AG04450 (cell line): ENCODE data around the gene FMO2. TPM values are rescaled to one million over a fixed set of nuclear protein-coding genes. Genes with fewer than 3 reads are reported as not detected.
A peak's percentile ranks its signal among the peaks of the same experiment; 100 is the strongest.

ENCODE experiments used
- CTCF ChIA-PET: fragments of 300-600, 350-600 bp; formaldehyde crosslinking; extraction: SDS; loops from one replicate; lab custom pipeline; 2022; ENCODE audit warnings: antibody characterized with exemption, inconsistent platforms; lab: Charles Lee
- POLR2A ChIA-PET: fragments of 350-600 bp; formaldehyde crosslinking; extraction: SDS; loops from one replicate; lab custom pipeline; 2021; ENCODE audit warnings: antibody characterized with exemption, inconsistent platforms; lab: Yijun Ruan, JAX
- DNase-seq: peaks from one replicate; pipeline ENCODE4 v3.0.0-alpha.2; 2011; ENCODE audit warnings: low read depth, low spot score
- H3K27ac ChIP-seq: one replicate; pipeline ENCODE4 v1.5.1; 2012; ENCODE audit warnings: low read depth, low read length, control low read depth
- H3K27me3 ChIP-seq: one replicate; pipeline ENCODE4 v1.6.0; 2012; ENCODE audit warnings: low read length; ENCODE audit not compliant: control insufficient read depth, insufficient read depth
- H3K4me3 ChIP-seq: 2 replicates; pipeline ENCODE4 v1.5.1; 2011; ENCODE audit warnings: mild to moderate bottlenecking, low read depth, low read length, control low read depth
- H3K9me3 ChIP-seq: 2 replicates; pipeline ENCODE4 v1.5.1; 2012; ENCODE audit warnings: low read length; ENCODE audit not compliant: control insufficient read depth, insufficient read depth
- polyA plus RNA-seq: library from polyadenylated mRNA; depleted of rRNA; stranded (reverse); fragments of >200 nt; gene quantifications from 2 replicates; pipeline ENCODE4 v1.2.3, GENCODE V29; 2011
- TF ChIP-seq, protein P1 (sequence below): IDR thresholded peaks from 2 replicates; pipeline ENCODE4 v1.5.1; 2011; ENCODE audit warnings: low read depth, low read length, control low read depth, inconsistent platforms

The FMO2 gene
- polyA plus RNA-seq, 1 experiment, result 2.6 TPM

DNA sequence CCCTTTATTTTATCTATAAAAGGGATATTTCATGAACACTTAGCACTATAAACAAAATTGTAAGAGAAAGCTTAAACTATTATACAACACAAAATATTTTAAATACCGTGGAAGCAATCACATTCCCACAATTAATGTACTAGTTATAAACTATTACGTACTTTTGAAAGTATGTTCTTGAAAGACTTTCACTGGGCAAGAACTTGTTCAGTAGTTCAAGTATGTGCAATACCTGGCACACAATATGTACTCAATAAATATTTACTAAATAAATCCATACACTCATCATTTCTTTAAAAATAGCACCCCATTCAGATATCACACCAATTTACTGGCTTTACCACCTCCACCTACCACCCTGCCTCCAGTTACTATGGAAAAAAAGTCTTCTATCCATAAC, 12.6 kb upstream of the FMO2 start:
- peak; percentile 30 for DNase-seq
- Histone ChIP-seq H3K4me3 (no peak overlapping the region), H3K27me3 (no peaks in the 10 kb centered on the region), H3K27ac (no peak overlapping the region), H3K9me3 (peaks cover 4% of the 10 kb centered on the region; the same call in 1 of the 2 replicates)
- POLR2A ChIA-PET, result interaction anchor here (0.6 kb wide), 1 partner anchor 237 kb away, joined by 7 read pairs; the partner anchor contains the start of gene MROH9
- TF ChIP-seq, protein P1, sequence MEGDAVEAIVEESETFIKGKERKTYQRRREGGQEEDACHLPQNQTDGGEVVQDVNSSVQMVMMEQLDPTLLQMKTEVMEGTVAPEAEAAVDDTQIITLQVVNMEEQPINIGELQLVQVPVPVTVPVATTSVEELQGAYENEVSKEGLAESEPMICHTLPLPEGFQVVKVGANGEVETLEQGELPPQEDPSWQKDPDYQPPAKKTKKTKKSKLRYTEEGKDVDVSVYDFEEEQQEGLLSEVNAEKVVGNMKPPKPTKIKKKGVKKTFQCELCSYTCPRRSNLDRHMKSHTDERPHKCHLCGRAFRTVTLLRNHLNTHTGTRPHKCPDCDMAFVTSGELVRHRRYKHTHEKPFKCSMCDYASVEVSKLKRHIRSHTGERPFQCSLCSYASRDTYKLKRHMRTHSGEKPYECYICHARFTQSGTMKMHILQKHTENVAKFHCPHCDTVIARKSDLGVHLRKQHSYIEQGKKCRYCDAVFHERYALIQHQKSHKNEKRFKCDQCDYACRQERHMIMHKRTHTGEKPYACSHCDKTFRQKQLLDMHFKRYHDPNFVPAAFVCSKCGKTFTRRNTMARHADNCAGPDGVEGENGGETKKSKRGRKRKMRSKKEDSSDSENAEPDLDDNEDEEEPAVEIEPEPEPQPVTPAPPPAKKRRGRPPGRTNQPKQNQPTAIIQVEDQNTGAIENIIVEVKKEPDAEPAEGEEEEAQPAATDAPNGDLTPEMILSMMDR, result no peak
- CTCF ChIA-PET, result interaction anchor here (1.4 to 4.8 kb wide), 3 partner anchors 17 to 91 kb away, joined by 4 to 38 read pairs (median 7); no protein-coding TSS in a partner anchor

DNA sequence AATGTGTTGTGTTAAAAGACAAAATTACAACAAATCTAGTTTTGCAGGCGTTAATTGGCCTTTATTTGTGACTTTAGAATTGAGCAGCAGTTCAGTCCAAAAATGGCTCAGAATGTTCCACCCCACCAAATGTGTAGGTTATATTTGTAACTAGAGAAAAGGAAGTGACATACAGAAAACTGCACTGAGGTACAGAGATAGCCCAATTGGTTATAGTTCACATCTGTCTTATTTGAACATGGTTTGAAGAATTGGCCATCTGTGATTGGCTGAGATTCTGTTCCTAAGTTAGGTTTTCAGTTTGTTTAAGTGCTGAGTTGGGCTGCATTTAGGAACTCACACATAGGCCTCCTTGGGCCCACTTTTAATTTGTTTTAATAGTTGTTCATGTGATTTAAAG, 12.0 kb upstream of the FMO2 start:
- no peak for DNase-seq
- Histone ChIP-seq H3K9me3 (peaks cover 4% of the 10 kb centered on the region; the same call in 1 of the 2 replicates), H3K4me3 (no peak overlapping the region), H3K27me3 (no peaks in the 10 kb centered on the region), H3K27ac (no peak overlapping the region)
- CTCF ChIA-PET, result interaction anchor here (1.2 to 4.8 kb wide), 3 partner anchors 54 to 140 kb away, joined by 4 to 38 read pairs (median 4); no protein-coding TSS in a partner anchor
- POLR2A ChIA-PET, result no interaction called here
- TF ChIP-seq, protein P1, result no peak

DNA sequence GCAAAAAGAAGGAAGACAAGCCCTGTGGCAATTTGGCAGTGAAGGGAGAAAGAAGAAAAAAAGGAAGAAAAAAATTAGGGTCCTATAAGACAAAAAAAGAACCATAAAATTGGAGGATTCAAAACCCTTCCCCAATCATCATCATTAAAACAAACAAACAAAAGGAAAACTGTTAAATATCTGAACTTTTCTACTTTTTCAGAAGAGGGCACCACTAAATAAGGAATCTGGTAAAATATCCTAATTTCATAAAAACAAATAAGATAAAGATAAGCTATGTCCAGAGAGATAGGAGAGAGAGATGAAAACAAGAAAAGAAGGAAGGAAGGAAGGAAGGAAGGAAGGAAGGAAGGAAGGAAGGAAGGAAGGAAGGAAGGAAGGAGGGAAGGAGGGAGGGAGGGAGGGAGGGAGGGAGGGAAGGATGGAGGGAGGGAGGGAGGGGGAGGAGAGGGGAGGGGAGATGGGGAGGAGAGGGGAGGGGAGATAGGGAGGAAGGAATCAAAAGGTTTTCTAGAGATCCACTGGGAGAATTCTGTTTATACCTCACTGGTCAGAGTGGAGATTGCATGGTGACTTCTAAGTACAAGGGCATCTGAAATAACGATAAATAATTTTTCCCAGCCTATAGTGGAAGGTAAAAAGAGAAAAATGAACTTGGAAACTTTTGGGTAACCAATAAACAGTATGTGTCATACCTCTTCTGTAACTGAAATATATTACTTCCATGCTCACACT, 10.4 kb upstream of the FMO2 start:
- Histone ChIP-seq H3K27me3 (no peaks in the 10 kb centered on the region), H3K4me3 (no peak overlapping the region), H3K27ac (no peak overlapping the region), H3K9me3 (no peaks in the 10 kb centered on the region)
- POLR2A ChIA-PET, result no interaction called here
- DNase-seq, result no peak
- CTCF ChIA-PET, result interaction anchor here (0.6 to 4.8 kb wide), 9 partner anchors 12 to 104 kb away, joined by 3 to 38 read pairs (median 4); no protein-coding TSS in a partner anchor
- TF ChIP-seq, protein P1, result no peak

DNA sequence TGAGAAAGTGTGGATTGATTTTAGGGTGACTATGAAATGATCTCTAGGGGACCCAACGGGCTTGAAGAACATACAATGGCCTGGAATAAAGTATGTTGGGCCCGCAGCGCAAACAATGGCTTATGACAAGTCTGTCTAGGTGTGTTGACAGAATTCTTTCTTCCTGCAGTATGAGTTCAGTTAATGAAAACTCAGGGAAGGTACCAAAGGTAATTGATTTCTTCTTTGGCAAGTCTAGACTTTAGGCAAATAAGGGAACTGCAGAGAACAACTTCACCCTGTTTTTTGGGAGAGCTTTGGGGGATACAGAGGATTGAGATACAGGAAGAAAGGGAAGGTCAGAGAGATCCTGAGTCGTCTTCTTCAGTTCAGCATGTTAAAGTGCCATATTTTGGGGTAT, 7.8 kb upstream of the FMO2 start:
- POLR2A ChIA-PET, result no interaction called here
- Histone ChIP-seq H3K27me3 (no peaks in the 10 kb centered on the region), H3K27ac (no peak overlapping the region), H3K4me3 (no peak overlapping the region), H3K9me3 (no peaks in the 10 kb centered on the region)
- CTCF ChIA-PET, result interaction anchor here (1.0 to 2.1 kb wide), 2 partner anchors 10 to 49 kb away, joined by 4 to 5 read pairs; no protein-coding TSS in a partner anchor
- DNase-seq, result no peak
- TF ChIP-seq, protein P1, result no peak
